Fibroblast of peridontal ligament (primary cell): ENCODE data around the gene SRSF11.
"Not testable (repeated sequence)": the region's sequence is repeated elsewhere in the genome, so short reads cannot be mapped to it uniquely, and the experiment has no call there.

Experiments
- DNase-seq: peaks from one replicate; pipeline ENCODE4 v3.0.0-alpha.2; 2010; ENCODE audit errors: extremely low read depth

The SRSF11 gene, protein sequence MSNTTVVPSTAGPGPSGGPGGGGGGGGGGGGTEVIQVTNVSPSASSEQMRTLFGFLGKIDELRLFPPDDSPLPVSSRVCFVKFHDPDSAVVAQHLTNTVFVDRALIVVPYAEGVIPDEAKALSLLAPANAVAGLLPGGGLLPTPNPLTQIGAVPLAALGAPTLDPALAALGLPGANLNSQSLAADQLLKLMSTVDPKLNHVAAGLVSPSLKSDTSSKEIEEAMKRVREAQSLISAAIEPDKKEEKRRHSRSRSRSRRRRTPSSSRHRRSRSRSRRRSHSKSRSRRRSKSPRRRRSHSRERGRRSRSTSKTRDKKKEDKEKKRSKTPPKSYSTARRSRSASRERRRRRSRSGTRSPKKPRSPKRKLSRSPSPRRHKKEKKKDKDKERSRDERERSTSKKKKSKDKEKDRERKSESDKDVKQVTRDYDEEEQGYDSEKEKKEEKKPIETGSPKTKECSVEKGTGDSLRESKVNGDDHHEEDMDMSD

DNA sequence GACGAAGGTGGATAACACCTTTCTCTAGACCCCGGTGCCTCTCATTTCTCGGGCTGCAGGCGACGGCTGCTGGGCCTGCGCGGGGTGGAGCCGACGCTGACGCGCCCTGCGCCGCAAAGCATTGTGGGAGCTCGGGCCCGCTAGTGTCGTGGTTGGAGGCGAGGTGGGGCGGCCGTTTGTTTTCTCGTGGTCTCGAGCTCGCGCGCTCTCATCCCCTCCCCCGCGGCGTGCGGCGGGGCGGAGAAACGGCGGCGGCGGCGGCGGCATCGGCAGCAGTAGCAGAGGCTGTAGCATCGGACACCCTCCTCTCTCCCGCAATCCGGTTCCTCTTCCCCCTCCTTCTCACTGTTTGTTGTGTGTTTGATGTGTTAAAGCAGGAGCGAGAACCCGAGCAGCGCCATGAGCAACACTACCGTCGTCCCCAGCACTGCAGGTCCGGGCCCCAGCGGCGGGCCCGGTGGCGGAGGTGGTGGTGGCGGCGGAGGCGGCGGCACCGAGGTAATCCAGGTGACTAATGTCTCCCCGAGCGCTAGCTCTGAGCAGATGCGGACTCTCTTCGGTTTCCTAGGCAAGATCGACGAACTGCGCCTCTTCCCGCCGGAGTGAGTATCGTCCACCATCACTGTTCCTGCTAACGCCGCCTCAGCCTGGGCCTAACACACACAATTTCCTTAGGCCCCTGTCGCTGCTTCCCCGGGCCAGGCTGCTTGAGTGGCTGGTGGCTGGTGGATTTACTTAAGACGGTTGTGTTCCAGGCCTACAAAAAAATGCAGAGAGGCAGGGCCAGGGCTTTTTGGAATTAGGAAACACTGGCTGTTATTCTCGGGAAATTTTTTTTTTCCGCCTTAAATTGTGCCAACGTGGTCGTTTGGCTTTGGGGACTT lies at the start of gene SRSF11:
Gene SRSF11 (plus strand): TSS at position 143 of the 884 bp plus-strand sequence. CDS start 257 bp downstream, at position 400.
- DNase-seq: peak; percentile 92

DNA sequence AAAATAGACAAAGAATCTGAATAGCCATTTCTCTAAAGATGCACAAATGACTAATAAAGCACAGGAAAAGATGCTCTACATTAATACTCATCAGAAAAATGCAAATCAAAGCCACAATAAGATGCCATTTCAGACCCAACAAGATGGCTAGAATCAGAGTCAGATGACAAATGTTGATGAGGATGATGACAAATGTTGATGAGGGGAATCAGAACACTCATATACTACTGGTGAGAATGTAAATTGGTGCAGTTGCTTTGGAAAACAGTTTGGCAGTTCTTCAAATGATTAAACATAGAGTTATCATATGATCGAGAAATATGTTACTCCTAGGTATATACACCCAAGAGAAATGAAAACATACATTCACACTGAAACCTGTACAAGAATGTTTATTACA lies 49.7 kb upstream of the SRSF11 start:
- DNase-seq: no peak

DNA sequence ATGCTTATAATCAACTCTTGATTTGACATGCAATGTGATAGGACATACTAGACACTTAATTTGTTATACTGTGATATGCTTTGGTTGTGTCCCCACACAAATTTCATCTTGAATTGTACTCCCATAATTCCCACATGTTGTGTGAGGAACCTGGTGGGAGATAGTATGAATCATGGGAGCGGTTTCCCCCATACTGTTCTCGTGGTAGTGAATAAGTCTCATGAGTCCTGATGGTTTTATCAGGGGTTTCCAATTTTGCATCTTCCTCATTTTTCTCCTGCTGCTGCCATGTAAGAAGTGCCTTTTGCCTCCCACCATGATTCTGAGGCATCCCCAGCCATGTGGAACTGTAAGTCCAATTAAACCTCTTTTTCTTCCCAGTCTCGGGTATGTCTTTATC lies 36.0 kb upstream of the SRSF11 start:
- not testable (repeated sequence) for DNase-seq

DNA sequence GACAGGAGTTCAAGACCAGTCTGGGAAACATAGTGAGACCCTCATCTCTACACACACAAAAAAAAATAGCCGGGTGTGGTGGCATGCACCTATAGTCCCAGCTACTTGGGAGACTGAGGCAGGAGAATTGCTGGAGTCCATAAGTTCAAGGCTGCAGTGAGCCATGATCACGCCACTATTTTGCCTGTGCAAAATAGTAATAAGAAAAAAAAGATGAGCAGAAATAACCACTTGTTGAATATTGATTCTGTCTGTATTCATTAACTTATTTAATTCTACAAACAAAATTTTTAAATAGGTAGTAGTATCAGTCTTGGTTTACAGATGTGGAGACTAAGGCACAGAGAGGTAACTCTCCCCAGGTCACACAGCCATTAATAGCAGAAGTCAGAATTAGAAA lies 32.7 kb upstream of the SRSF11 start:
- no peak for DNase-seq

GRCh38 chr1:70190180-70190579 lies 31.0 kb upstream of the SRSF11 start:
- DNase-seq: no peak

GRCh38 chr1:70192446-70192845 lies 28.7 kb upstream of the SRSF11 start:
- not testable (repeated sequence) for DNase-seq

GRCh38 chr1:70194601-70195000 lies 26.6 kb upstream of the SRSF11 start:
- no peak for DNase-seq

GRCh38 chr1:70195342-70195741 lies 25.8 kb upstream of the SRSF11 start:
- no peak for DNase-seq

GRCh38 chr1:70196333-70196732 lies 24.8 kb upstream of the SRSF11 start:
- DNase-seq: no peak

DNA sequence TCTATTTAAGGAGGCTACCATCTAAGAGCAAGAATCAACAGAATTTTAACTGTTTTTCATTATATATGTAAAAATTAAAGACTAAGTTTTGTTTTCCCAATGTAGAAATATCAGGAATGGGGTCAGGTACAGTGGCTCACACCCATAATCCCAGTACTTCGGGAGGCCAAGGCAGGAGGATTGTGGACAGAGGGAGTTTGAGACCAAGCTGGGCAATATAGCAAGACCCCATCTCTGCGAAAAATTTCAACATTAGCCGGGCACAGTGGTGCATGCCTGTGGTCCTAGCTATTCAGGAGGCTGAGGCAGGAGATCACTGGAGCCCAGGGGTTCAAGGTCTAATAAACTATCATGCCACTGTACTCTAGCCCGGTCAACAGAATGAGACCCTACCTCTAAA lies 21.1 kb upstream of the SRSF11 start:
- no peak for DNase-seq

- DNase-seq: no peak
Observed at GRCh38 chr1:70202173-70202758, 18.9 kb upstream of the SRSF11 start.

DNA sequence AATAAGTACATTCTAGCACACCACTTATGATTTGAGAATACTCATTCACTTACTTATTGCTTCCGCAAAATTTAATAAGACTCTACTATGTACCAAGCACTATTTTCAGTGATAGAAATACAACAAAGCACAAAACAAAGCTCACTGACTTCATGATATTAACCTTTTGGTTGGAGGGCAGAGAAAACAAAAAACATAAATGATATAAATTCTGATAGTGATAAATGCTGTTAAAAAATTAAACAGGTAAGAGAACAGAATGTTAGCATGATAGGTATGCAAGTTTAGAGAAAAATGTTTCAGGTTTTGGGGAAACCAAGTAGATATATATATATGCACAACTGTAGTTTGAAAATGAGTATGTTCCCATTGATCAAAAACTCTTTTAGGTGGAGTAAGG lies 17.0 kb upstream of the SRSF11 start:
- no peak for DNase-seq

GRCh38 chr1:70204600-70204999 lies 16.6 kb upstream of the SRSF11 start:
- peak; percentile 23 for DNase-seq

- no peak for DNase-seq
Observed at GRCh38 chr1:70205071-70205433, 16.1 kb upstream of the SRSF11 start.

- peak; percentile 95 for DNase-seq
Observed at GRCh38 chr1:70205434-70206118, 15.6 kb upstream of the SRSF11 start, which contains the start of gene LRRC40. Gene LRRC40 (minus strand): TSS chr1:70205579. CDS start chr1:70205540, 39 bp downstream.

DNA sequence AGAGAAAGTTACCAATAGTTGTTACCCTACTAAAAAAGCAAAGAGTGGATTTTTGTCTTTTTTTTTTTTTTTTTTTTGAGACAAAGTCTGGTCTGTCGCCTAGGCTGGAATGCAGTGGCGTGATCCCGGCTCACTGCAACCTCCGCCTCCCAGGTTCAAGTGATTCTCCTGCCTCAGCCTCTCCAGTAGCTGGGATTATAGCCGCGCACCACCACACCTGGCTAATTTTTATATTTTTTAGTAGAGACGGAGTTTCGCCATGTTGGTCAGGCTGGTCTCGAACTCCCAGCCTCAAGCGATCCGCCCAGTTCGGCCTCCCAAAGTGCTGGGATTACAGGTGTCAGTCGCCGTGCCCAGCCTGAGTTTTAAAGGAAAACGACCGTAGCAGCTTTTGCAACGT lies 14.3 kb upstream of the SRSF11 start:
- not testable (repeated sequence) for DNase-seq

- DNase-seq: no peak
Observed at GRCh38 chr1:70207492-70207891, 13.7 kb upstream of the SRSF11 start.

- DNase-seq: no peak
Observed at GRCh38 chr1:70208292-70208691, 12.9 kb upstream of the SRSF11 start.

GRCh38 chr1:70210820-70211219 lies 10.4 kb upstream of the SRSF11 start:
- no peak for DNase-seq

DNA sequence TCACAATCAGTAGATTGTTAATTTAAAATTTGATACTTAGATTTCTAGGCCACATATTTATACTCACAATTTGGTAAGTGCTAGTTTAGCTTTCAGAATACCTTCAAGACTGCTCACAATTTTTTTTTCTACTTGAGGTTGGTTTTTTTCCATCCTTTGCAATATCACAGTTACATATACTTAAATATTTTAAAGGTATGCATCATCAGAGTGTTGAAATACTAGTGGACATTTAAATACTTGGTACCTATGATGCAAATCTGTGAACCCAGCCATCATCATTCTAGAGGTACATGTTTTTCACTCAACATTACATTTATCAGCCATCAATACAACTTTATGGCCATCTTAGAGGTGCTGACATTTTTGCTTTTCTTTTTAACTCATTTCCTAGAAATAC lies 9.6 kb upstream of the SRSF11 start:
- DNase-seq: peak; percentile 22

DNA sequence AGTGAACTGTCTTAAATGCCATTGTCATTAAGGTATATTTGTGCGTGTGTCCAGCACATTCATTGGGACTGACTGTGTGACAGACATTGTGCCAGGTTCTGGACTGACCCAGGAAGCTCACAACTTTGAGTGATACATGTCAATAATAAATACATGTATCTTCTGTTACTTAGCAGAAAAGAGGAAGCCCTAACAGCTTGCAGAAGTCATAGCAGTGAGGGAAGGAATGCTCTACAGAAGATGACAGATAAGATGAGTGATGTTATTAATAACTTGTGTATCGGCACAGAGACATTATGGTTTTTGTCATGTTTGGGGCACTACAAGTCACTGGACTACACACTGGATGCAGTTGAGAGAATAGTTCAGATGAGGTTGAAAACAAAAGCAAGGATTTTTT lies 1.2 kb upstream of the SRSF11 start:
- no peak for DNase-seq
